ENCODE results near the gene ACKR2.
"Not testable (repeated sequence)": the region's sequence is repeated elsewhere in the genome, so short reads cannot be mapped to it uniquely, and the experiment has no call there.

The ACKR2 gene

GRCh38 chr3:42801048-42801620 is 8.1 kb upstream of the ACKR2 start:
- in situ Hi-C loops (cut with MboI; ENCODE audit: low sequenced_read_pairs), result no loop called here

- in situ Hi-C loops (cut with MboI; ENCODE audit: low sequenced_read_pairs), result no loop called here
Measured at GRCh38 chr3:42801784-42802183, 7.5 kb upstream of the ACKR2 start.

- in situ Hi-C loops (cut with MboI; ENCODE audit: low sequenced_read_pairs), result no loop called here
Measured at GRCh38 chr3:42802876-42803413, 6.3 kb upstream of the ACKR2 start.

GRCh38 chr3:42803414-42804105 is 5.7 kb upstream of the ACKR2 start:
- in situ Hi-C loops (cut with MboI; ENCODE audit: low sequenced_read_pairs), result no loop called here

GRCh38 chr3:42804106-42804830 is 5.0 kb upstream of the ACKR2 start, which contains the start of gene HIGD1A:
HIGD1A (minus strand) TSS chr3:42804490; CDS start chr3:42794253, 10,237 bp downstream.
- in situ Hi-C loops (cut with MboI; ENCODE audit: low sequenced_read_pairs), result no loop called here

DNA sequence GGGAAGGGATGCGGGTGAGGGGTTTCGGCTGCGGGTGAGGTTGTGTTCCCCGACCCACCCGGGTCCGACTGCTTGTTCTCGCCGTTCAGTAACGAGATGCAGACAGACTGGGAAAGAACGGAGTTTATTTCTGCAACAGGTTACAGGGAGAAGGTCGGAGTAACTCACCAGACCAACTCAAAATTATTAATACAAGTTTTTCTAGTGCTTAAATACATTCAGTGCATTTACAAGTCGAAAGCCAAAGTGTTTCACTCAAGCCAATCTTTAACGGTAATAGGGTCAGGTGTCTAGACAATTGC is 4.5 kb upstream of the ACKR2 start:
- in situ Hi-C loops (cut with MboI; ENCODE audit: low sequenced_read_pairs), result no loop called here

DNA sequence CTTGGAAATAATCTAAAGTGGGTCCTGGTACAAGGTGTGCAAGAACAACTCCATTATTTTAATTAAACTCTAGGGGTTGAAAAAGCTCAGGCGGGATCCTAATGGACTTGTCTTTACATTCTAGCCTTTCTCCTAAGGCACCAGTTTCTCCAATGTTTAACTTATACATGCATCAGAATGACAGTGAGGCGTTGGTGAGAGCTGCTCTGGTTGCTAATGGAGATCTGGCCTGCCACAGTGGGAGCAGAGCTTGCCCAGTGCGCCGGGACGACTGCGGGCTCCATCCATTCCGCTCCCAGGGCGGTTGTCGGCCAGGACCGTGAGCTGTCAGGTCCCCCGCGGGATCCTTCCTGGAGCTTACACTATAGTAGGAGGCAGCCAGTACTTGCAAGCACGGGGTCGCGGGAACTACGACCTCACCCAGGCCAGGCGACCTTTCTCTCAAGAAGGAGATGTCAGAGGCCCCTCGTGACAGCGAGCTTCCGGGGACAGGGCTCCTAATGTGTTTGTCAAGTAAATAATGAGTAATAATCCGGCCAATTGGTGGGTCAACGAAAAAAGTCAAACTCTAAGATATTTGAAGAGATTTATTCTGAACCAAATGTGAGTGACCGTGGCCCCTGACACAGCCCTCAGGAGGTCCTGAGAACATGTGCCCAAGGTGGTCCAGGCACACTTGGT is 4.0 kb upstream of the ACKR2 start:
- in situ Hi-C loops (cut with MboI; ENCODE audit: low sequenced_read_pairs), result no loop called here

DNA sequence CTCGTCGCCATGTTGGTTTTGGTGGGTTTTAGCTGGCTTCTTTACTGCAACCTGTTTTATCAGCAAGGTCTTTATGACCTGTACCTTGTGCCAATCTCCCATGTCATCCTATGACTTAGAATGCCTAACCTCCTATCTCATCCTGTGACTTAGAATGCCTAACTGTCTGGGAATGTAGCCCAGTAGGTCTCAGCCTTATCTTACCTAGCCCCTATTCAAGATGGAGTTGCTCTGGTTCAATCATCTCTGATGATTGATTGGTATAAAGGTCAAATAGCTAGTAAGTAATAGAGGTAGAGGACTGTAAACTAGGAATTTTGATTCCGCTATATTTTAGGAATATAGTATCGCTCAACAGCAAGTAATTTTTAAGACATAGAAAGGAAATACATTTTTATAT is 1.3 kb upstream of the ACKR2 start:
- in situ Hi-C loops (cut with MboI; ENCODE audit: low sequenced_read_pairs), result no loop called here

DNA sequence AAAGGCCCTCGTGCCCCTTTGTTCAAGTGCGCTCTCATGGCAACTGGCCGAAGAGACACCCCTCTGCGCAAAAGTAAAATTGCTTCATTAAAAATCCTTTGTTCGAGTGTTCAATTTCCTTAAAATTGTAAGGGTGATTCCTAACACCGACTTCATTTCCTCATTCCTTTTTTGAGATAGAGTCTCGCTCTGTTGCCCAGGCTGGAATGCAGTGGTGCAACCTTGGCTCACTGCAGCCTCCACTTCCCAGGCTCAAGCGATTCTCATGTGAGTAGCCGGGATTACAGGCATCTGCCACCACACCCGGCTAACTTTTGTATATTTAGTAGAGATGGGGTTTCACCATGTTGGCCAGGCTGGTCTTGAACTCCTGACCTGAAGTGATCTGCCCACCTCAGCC is 1.5 kb downstream of the ACKR2 start:
- in situ Hi-C loops (cut with MboI; ENCODE audit: low sequenced_read_pairs), result not testable (repeated sequence)

DNA sequence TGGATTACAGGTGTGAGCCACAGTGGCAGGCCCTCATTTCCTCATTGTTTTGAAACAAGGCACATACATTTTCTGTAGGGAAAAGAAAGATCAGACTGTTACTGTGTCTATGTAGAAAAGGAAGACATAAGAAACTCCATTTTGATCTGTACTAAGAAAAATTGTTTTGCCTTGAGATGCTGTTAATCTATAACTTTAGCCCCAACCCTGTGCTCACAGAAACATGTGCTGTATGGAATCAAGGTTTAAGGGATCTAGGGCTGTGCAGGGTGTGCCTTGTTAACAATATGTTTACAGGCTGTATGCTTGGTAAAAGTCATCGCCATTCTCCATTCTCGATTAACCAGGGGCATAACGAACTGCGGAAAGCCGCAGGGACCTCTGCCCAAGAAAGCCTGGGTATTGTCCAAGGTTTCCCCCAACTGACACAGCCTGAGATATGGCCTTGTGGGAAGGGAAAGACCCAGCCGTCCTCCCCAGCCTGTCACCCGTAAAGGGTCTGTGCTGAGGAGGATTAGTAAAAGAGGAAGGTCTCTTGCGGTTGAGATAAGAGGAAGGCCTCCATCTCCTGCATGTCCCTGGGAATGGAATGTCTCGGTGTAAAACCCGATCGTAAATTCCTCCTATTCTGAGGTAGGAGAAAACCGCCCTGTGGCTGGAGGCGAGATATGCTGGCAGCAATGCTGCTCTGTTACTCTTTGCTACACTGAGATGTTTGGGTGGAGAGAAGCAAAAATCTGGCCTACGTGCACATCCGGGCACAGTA is 2.1 kb downstream of the ACKR2 start:
- in situ Hi-C loops (cut with MboI; ENCODE audit: low sequenced_read_pairs), result not testable (repeated sequence)

DNA sequence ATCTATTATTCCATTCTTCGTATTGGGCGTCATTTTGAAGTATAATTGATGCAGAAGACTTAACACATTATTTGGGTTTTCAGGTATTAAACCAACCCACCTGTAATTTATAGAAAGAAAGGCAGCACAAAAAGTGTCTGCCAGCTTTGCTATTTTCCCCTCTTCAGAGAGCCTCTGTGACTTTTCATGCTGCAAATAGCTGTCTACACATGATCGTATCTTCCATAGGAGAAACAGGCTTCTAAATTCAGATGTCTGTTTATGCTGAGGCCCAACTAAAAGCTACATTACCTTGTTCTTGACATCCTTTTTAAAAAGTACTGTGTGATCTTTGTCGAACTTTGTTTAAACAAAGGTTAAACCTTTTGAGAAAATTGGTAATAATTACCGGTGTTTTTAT is 5.0 kb downstream of the ACKR2 start:
- in situ Hi-C loops (cut with MboI; ENCODE audit: low sequenced_read_pairs), result no loop called here

DNA sequence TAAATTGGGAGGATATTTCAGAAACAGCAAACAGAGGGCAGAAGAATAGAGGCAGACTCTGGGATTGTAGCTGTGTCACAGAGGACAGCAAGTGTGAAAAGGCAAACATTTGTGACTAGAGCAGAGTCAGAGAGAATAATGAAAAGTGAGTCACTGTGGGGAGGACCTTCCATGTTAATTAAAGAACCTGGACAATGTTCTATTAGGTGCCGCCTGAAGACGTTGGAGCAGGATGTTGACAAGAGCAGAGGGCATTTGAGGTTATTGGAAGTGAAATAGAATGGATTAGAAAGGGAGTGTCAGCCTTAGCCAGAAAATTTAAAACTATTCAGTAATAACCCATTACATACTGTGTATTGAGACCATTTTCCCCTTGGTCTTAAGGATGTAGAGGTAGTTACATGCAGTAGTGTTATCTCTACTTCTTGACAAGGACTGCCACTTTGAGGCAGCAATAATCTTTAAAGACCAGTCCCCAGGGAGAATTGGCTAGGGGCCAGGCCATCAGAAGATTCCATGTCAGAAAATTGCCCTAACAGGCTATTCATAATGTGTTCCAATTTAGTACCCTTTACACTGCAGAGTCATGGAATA is 5.8 kb downstream of the ACKR2 start:
- in situ Hi-C loops (cut with MboI; ENCODE audit: low sequenced_read_pairs), result no loop called here

GRCh38 chr3:42815826-42816225 is 6.6 kb downstream of the ACKR2 start:
- in situ Hi-C loops (cut with MboI; ENCODE audit: low sequenced_read_pairs), result no loop called here

DNA sequence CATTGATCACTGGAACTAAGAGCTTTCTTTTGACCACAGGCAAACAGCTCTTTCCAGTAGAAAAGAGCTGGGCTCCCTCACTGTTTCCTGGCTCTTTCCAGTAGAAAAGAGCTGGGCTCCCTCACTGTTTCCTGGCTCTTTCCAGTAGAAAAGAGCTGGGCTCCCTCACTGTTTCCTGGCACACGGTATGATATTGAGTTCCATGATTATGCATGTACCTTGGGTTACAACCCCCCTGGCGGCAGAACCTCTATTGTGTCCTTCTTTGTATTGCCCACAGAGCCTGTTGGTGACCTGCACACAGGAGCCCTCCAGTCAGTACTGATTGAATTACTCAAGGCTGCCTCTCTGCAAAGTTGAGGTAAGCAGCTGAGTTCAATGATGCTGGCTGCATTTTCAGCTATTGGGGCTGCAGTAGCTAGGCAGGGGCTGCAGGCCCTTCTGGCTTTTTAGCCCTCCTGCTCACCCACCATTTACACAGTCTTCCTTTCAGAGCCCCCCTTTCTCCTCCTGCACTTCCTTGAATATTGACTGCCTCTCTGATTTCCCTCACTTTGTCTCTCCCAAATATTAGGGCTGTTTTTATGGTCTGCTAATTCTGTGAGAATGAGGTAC is 10.2 kb downstream of the ACKR2 start:
- in situ Hi-C loops (cut with MboI; ENCODE audit: low sequenced_read_pairs), result no loop called here

DNA sequence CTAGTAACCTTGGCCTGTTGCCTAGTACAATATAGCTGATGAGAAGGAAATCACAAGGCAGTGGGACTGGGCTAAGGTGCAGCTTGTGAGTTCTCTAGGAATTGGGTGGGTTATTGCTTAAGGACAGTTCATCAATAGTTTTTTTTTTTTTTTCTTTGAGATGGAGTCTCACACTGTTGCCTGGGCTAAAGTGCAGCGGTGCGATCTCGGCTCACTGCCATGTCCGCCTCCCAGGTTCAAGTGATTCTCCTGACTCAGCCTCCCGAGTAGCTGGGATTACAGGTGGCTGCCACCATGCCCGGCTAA is 11.5 kb downstream of the ACKR2 start:
- in situ Hi-C loops (cut with MboI; ENCODE audit: low sequenced_read_pairs), result no loop called here

DNA sequence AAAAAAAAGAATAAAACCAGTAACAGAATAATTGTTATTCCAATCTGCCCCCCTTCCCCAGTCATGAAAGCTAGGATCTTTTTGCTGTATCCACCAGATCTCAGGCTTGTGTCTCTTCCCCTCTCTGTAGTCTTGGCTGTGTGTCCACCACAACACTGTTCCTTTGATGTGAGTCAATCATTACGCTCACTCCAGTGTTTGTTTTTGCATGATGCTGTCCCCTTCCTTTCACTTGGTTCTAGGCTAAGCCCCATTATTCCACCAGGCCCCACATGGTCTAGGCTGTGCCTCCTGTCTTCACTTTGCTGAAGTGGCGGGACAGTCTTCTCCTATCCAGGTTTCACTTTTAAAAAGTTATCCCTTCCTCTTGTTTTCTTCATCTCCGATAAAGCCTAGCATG is 13.6 kb downstream of the ACKR2 start:
- in situ Hi-C loops (cut with MboI; ENCODE audit: low sequenced_read_pairs), result no loop called here

GRCh38 chr3:42823351-42823750 is 14.1 kb downstream of the ACKR2 start:
- in situ Hi-C loops (cut with MboI; ENCODE audit: low sequenced_read_pairs), result no loop called here

GRCh38 chr3:42826141-42826540 is 16.9 kb downstream of the ACKR2 start:
- in situ Hi-C loops (cut with MboI; ENCODE audit: low sequenced_read_pairs), result no loop called here

DNA sequence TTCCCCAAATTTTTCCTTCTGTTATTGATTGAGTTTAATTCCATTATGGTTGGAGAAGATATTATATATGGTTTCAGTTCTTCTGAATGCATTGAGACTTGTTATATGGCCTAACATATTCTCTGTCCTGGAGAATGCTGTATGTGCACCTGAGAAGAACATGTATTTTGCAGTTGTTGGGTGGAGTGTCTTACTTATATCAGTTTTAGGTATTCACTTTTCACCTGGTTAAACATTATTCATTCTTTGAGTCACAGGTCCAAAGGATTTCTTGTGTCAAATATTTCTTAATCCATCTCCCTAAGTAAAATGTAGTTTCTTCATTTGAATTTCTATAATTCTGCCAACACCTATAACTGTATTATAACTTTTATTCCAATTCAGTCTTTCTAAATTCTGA is 17.8 kb downstream of the ACKR2 start:
- in situ Hi-C loops (cut with MboI; ENCODE audit: low sequenced_read_pairs), result no loop called here

DNA sequence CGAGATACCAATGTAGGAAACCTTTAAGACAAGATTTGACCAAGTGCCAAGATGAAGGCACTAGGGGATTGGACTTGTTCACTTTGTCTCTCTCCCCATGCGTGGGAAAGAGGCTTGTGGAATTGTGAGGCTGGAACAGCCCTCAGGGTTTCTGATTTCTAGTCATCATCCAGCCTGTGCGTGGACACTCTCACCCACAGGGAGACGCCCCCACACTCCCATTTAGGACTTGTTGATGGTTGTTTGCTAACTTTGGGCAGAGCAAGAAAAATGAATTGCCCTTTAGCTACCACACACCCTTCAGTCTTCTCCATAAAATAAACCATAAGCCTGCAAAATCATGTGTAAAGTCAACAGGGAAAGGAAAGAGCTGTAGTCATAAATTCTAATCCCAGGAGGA is 18.4 kb downstream of the ACKR2 start:
- in situ Hi-C loops (cut with MboI; ENCODE audit: low sequenced_read_pairs), result no loop called here
